MM.1S (cell line): Measurements from ENCODE around the gene GAREM1.

ENCODE experiments used
- CTCF ChIP-seq: fragments of 300-600 bp; sonication (generic); IDR thresholded peaks from 2 replicates; pipeline ENCODE4 v1.5.1; 2016; ENCODE audit warnings: antibody characterized with exemption, low read length, mixed read lengths
- EZH2phosphoT487 ChIP-seq: fragments of 300-600 bp; sonication (generic); IDR thresholded peaks from 2 replicates; pipeline ENCODE4 v1.6.1; 2018; ENCODE audit warnings: antibody characterized with exemption, low read length

- TF ChIP-seq CTCF (no peak), EZH2phosphoT487 (no peak)
Measured at GRCh38 chr18:32383050-32383819, 87.4 kb downstream of the GAREM1 start.
